Brain microvascular endothelial cell (primary cell): Measurements from ENCODE around the gene AKNA.
A peak's percentile ranks its signal among the peaks of the same experiment; 100 is the strongest.

Source experiments
- DNase-seq: peaks from one replicate; pipeline ENCODE4 v3.0.0-alpha.2; 2020
- H3K27ac ChIP-seq: fragments of 250-450 bp; sonication (Bioruptor Pico); 2 replicates; pipeline ENCODE4 v1.5.1; 2020; ENCODE audit warnings: mild to moderate bottlenecking, moderate library complexity
- H3K27me3 ChIP-seq: fragments of 250-450 bp; sonication (Bioruptor Pico); replicated peaks from 2 replicates; pipeline ENCODE4 v1.5.1; 2020; ENCODE audit warnings: mild to moderate bottlenecking
- H3K36me3 ChIP-seq: fragments of 250-450 bp; sonication (Bioruptor Pico); replicated peaks from 2 replicates; pipeline ENCODE4 v1.5.1; 2020; ENCODE audit warnings: mild to moderate bottlenecking
- H3K4me3 ChIP-seq: 2 replicates; pipeline ENCODE4 v1.5.1; 2011; ENCODE audit warnings: low read depth, mild to moderate bottlenecking, control low read depth, low read length, moderate library complexity
- in situ Hi-C: cut with HindIII; loops from 2 replicates; pipeline ENCODE4 v1.10.0; 2017; ENCODE audit warnings: low sequenced_read_pairs, low pct_ligation_motif_present
- TF ChIP-seq, protein P1 (sequence below): IDR thresholded peaks from 2 replicates; pipeline ENCODE4 v1.5.1; 2011; ENCODE audit warnings: low read depth, mild to moderate bottlenecking, moderate library complexity, low read length, control low read depth, inconsistent platforms; ENCODE audit errors: missing control alignments

Gene AKNA

GRCh38 chr9:114341991-114342390 lies 45.8 kb downstream of the AKNA start:
- TF ChIP-seq, protein P1, sequence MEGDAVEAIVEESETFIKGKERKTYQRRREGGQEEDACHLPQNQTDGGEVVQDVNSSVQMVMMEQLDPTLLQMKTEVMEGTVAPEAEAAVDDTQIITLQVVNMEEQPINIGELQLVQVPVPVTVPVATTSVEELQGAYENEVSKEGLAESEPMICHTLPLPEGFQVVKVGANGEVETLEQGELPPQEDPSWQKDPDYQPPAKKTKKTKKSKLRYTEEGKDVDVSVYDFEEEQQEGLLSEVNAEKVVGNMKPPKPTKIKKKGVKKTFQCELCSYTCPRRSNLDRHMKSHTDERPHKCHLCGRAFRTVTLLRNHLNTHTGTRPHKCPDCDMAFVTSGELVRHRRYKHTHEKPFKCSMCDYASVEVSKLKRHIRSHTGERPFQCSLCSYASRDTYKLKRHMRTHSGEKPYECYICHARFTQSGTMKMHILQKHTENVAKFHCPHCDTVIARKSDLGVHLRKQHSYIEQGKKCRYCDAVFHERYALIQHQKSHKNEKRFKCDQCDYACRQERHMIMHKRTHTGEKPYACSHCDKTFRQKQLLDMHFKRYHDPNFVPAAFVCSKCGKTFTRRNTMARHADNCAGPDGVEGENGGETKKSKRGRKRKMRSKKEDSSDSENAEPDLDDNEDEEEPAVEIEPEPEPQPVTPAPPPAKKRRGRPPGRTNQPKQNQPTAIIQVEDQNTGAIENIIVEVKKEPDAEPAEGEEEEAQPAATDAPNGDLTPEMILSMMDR, result no peak
- no peaks in the 10 kb centered on the region for H3K27me3 ChIP-seq
- H3K27ac ChIP-seq, result no peak overlapping the region
- in situ Hi-C loops, result no loop called here
- DNase-seq, result no peak
- H3K36me3 ChIP-seq, result peaks cover 45% of the 10 kb centered on the region
- H3K4me3 ChIP-seq, result no peak overlapping the region

GRCh38 chr9:114341152-114341830 lies 46.5 kb downstream of the AKNA start:
- Histone ChIP-seq H3K4me3 (no peak overlapping the region), H3K27ac (no peak overlapping the region), H3K36me3 (peaks cover 38% of the 10 kb centered on the region), H3K27me3 (no peaks in the 10 kb centered on the region)
- no peak for DNase-seq
- TF ChIP-seq, protein P1, result no peak
- in situ Hi-C loops, result no loop called here

GRCh38 chr9:114339130-114339908 lies 48.5 kb downstream of the AKNA start:
- no peak overlapping the region for H3K27ac ChIP-seq
- TF ChIP-seq, protein P1, result peak; percentile 96
- DNase-seq, result peak; percentile 41
- in situ Hi-C loops, result no loop called here
- H3K27me3 ChIP-seq, result no peaks in the 10 kb centered on the region
- H3K4me3 ChIP-seq, result no peak overlapping the region
- peaks cover 23% of the 10 kb centered on the region for H3K36me3 ChIP-seq

DNA sequence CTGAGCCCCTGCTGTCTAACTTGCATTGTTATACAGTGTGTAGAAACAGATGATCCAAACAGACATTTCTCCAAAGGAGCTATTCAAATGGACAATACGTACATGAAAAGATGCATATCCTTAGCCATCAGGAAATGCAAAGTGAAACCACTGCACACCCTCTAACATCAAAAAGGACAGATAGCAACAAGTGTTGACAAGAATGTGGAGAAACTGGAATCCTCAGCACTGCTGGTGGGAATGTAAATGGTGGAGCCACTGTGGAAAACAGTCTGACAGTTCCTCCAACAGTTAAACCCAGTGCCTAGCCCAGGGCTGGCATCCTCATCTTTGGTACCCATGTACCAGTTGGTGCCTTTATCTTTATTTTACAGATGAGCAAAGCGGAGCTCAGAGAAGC lies 49.6 kb downstream of the AKNA start:
- Histone ChIP-seq H3K4me3 (no peak overlapping the region), H3K27ac (no peak overlapping the region), H3K36me3 (peaks cover 18% of the 10 kb centered on the region), H3K27me3 (no peaks in the 10 kb centered on the region)
- no peak for DNase-seq
- TF ChIP-seq, protein P1, result no peak
- in situ Hi-C loops, result no loop called here

DNA sequence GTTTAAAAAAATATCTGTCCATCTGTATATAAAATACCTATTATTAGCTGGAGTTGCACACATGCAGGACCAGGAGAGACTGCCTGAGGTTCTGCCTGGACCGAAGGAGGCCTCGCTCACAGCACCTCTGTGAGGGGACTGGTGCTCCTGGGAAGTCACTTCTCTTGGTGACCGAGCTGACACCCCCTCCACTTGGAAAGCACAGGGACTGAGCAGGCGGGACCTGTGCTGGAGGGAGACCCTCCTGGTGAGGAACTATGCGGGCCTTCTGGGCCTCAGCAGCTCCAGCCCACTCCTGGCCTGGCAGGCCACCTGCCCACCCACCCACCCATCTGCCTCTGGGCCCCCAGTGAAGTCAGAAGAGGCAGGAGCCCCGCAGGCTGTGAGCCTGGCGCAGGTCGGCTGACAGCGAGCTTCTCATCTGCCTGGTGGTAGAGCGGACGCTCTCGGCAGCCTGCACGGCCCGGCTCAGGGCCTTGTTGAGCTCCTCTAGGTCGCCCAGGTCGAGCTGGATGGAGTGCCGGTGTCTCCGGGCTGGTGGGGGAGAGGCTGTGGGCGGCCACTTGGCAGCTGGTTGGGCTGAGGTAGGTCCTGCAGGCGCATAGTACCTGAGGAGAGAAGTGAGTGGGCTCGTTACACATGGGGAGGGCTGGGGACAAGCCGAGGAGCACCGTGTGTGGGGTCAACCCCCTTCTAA lies 50.9 kb downstream of the AKNA start:
- no peak overlapping the region for H3K4me3 ChIP-seq
- DNase-seq, result no peak
- H3K27ac ChIP-seq, result no peak overlapping the region
- in situ Hi-C loops, result no loop called here
- TF ChIP-seq, protein P1, result no peak
- H3K36me3 ChIP-seq, result peaks cover 11% of the 10 kb centered on the region
- H3K27me3 ChIP-seq, result no peaks in the 10 kb centered on the region
